HL-60 (cell line): ENCODE data around the gene LRMDA.

Experiments used
- DNase-seq, 2 experiments: peaks; one replicate each; pipeline ENCODE4 v3.0.0-alpha.2; 2010 to 2020; ENCODE audit warnings: low read depth in 1 of 2, low spot score in 1 of 2
- H3K27ac ChIP-seq: fragments of 250-450 bp; sonication (Bioruptor Pico); replicated peaks from 2 replicates; pipeline ENCODE4 v1.5.1; 2020; ENCODE audit warnings: mild to moderate bottlenecking, moderate library complexity
- H3K27me3 ChIP-seq: fragments of 250-450 bp; sonication (Bioruptor Pico); 2 replicates; pipeline ENCODE4 v1.5.1; 2021; ENCODE audit warnings: mild to moderate bottlenecking, moderate library complexity; ENCODE audit not compliant: insufficient read depth, poor library complexity, severe bottlenecking
- H3K4me3 ChIP-seq: replicated peaks from 2 replicates; pipeline ENCODE4 v1.5.1; 2011; ENCODE audit warnings: mild to moderate bottlenecking, control low read depth, low read length; ENCODE audit not compliant: insufficient read depth
- CTCF ChIP-seq: IDR thresholded peaks from one replicate; pipeline ENCODE4 v1.5.1; 2011; ENCODE audit warnings: low read length, control low read depth, inconsistent platforms; ENCODE audit not compliant: insufficient read depth
- GABPA ChIP-seq: IDR thresholded peaks from 2 replicates; pipeline ENCODE4 v1.6.1; 2012; ENCODE audit warnings: low read depth
- POLR2AphosphoS5 ChIP-seq: IDR thresholded peaks from 2 replicates; pipeline ENCODE4 v1.6.1; 2012; ENCODE audit warnings: low read depth
- REST ChIP-seq: IDR thresholded peaks from 2 replicates; pipeline ENCODE4 v1.6.1; 2012; ENCODE audit warnings: low read depth; ENCODE audit not compliant: insufficient replicate concordance
- SPI1 ChIP-seq: IDR thresholded peaks from 2 replicates; pipeline ENCODE4 v1.6.1; 2012; ENCODE audit warnings: low read depth, mild to moderate bottlenecking, borderline replicate concordance

LRMDA gene

GRCh38 chr10:75952093-75952492 is 520.7 kb downstream of the LRMDA start:
- DNase-seq, result no peak
- no peak overlapping the region for H3K4me3 ChIP-seq
- H3K27ac ChIP-seq, result no peak overlapping the region
- no peaks in the 10 kb centered on the region for H3K27me3 ChIP-seq
- TF ChIP-seq POLR2AphosphoS5 (no peak), SPI1 (no peak), CTCF (no peak), REST (no peak), GABPA (no peak)

- H3K4me3 ChIP-seq, result no peak overlapping the region
- H3K27me3 ChIP-seq, result no peaks in the 10 kb centered on the region
- peak in 1 of 2 experiments; percentile 61 for DNase-seq
- H3K27ac ChIP-seq, result peak overlapping the region; percentile 54
- no peak for TF ChIP-seq GABPA
- TF ChIP-seq POLR2AphosphoS5, result no peak
- no peak for TF ChIP-seq SPI1
Observed at GRCh38 chr10:75954486-75954885, 523.1 kb downstream of the LRMDA start.

- Histone ChIP-seq H3K27me3 (no peaks in the 10 kb centered on the region), H3K27ac (peak overlapping the region; percentile 42), H3K4me3 (no peak overlapping the region)
- no peak for DNase-seq
- TF ChIP-seq POLR2AphosphoS5 (no peak), CTCF (no peak), SPI1 (no peak), GABPA (no peak), REST (no peak)
Observed at GRCh38 chr10:75955973-75956502, 524.6 kb downstream of the LRMDA start.

- Histone ChIP-seq H3K27me3 (no peaks in the 10 kb centered on the region), H3K27ac (peak overlapping the region; percentile 42; the same call in 1 of the 2 replicates), H3K4me3 (no peak overlapping the region)
- TF ChIP-seq POLR2AphosphoS5 (no peak), GABPA (no peak), SPI1 (no peak), REST (no peak), CTCF (no peak)
- DNase-seq, result peak; percentile 16 to 47
Observed at GRCh38 chr10:75956624-75957023, 525.2 kb downstream of the LRMDA start.
